ENCODE measurements around the gene BIRC5. TPM values are rescaled to one million over a fixed set of nuclear protein-coding genes. Genes with fewer than 3 reads are reported as not detected.

BIRC5 gene
- total RNA-seq, 6 donors from 2014 or later = 1.4 to 6.4 (median 3.5) TPM; not detected in 1

DNA sequence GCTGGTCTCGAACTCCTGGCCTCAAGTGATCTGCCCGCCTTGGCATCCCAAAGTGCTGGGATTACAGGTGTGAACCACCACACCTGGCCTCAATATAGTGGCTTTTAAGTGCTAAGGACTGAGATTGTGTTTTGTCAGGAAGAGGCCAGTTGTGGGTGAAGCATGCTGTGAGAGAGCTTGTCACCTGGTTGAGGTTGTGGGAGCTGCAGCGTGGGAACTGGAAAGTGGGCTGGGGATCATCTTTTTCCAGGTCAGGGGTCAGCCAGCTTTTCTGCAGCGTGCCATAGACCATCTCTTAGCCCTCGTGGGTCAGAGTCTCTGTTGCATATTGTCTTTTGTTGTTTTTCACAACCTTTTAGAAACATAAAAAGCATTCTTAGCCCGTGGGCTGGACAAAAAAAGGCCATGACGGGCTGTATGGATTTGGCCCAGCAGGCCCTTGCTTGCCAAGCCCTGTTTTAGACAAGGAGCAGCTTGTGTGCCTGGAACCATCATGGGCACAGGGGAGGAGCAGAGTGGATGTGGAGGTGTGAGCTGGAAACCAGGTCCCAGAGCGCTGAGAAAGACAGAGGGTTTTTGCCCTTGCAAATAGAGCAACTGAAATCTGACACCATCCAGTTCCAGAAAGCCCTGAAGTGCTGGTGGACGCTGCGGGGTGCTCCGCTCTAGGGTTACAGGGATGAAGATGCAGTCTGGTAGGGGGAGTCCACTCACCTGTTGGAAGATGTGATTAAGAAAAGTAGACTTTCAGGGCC lies 5.5 kb downstream of the BIRC5 start:
- no peak overlapping the region for H3K4me3 ChIP-seq
- ATAC-seq (ENCODE audit: low FRiP score in 2 of 2) = no peak
- 84 to 95% methylated on average over 11 of the region's 11 CpGs for whole genome bisulfite sequencing, 2 donors
- H3K27me3 ChIP-seq = no peaks in the 10 kb centered on the region
- peaks cover 2 to 8% (median 4%) of the 10 kb centered on the region in 4 donors for H3K4me1 ChIP-seq
- TF ChIP-seq EP300 (IDR thresholded peaks at IDR 0.05) = no peak
- TF ChIP-seq, protein P1, sequence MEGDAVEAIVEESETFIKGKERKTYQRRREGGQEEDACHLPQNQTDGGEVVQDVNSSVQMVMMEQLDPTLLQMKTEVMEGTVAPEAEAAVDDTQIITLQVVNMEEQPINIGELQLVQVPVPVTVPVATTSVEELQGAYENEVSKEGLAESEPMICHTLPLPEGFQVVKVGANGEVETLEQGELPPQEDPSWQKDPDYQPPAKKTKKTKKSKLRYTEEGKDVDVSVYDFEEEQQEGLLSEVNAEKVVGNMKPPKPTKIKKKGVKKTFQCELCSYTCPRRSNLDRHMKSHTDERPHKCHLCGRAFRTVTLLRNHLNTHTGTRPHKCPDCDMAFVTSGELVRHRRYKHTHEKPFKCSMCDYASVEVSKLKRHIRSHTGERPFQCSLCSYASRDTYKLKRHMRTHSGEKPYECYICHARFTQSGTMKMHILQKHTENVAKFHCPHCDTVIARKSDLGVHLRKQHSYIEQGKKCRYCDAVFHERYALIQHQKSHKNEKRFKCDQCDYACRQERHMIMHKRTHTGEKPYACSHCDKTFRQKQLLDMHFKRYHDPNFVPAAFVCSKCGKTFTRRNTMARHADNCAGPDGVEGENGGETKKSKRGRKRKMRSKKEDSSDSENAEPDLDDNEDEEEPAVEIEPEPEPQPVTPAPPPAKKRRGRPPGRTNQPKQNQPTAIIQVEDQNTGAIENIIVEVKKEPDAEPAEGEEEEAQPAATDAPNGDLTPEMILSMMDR (IDR thresholded peaks at IDR 0.05) = no peak
- no peak for TF ChIP-seq POLR2A (IDR thresholded peaks at IDR 0.05)
- no peak for TF ChIP-seq POLR2AphosphoS5 (IDR thresholded peaks at IDR 0.05)
- no peak for DNase-seq
- H3K27ac ChIP-seq = no peak overlapping the region
- no peaks in the 10 kb centered on the region for H3K9me3 ChIP-seq
- no peaks in the 10 kb centered on the region for H3K36me3 ChIP-seq

DNA sequence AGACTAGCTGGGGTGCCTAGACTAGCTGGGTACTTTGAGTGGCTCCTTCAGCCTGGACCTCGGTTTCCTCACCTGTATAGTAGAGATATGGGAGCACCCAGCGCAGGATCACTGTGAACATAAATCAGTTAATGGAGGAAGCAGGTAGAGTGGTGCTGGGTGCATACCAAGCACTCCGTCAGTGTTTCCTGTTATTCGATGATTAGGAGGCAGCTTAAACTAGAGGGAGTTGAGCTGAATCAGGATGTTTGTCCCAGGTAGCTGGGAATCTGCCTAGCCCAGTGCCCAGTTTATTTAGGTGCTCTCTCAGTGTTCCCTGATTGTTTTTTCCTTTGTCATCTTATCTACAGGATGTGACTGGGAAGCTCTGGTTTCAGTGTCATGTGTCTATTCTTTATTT lies 9.0 kb downstream of the BIRC5 start:
- Histone ChIP-seq H3K27ac (peak overlapping the region; percentile 48 to 84 (median 62)), H3K4me3 (no peak overlapping the region), H3K36me3 (no peaks in the 10 kb centered on the region), H3K4me1 (peaks cover 7 to 13% (median 8%) of the 10 kb centered on the region in 4 donors), H3K27me3 (no peaks in the 10 kb centered on the region), H3K9me3 (no peaks in the 10 kb centered on the region)
- WGBS, 2 donors = 61 to 66% methylated on average over 4 of the region's 4 CpGs
- TF ChIP-seq EP300 (IDR thresholded peaks at IDR 0.05) = peak in 1 of 4 donors; percentile 41
- TF ChIP-seq POLR2AphosphoS5 (IDR thresholded peaks at IDR 0.05) = no peak
- DNase-seq (no peak), ATAC-seq (ENCODE audit: low FRiP score in 2 of 2) (no peak)

DNA sequence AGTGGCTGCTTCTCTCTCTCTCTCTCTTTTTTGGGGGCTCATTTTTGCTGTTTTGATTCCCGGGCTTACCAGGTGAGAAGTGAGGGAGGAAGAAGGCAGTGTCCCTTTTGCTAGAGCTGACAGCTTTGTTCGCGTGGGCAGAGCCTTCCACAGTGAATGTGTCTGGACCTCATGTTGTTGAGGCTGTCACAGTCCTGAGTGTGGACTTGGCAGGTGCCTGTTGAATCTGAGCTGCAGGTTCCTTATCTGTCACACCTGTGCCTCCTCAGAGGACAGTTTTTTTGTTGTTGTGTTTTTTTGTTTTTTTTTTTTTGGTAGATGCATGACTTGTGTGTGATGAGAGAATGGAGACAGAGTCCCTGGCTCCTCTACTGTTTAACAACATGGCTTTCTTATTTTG lies 9.7 kb downstream of the BIRC5 start:
- H3K9me3 ChIP-seq = no peaks in the 10 kb centered on the region
- H3K4me1 ChIP-seq = peaks cover 7 to 13% (median 8%) of the 10 kb centered on the region in 4 donors
- H3K36me3 ChIP-seq = no peaks in the 10 kb centered on the region
- no peak for ATAC-seq (ENCODE audit: low FRiP score in 2 of 2)
- no peak overlapping the region for H3K4me3 ChIP-seq
- DNase-seq = no peak
- H3K27ac ChIP-seq = peak overlapping the region; percentile 14 to 84 (median 62)
- 71 to 88% methylated on average over 3 of the region's 3 CpGs for WGBS, 2 donors
- no peak for TF ChIP-seq POLR2A (IDR thresholded peaks at IDR 0.05)
- TF ChIP-seq, protein P1 (IDR thresholded peaks at IDR 0.05) = no peak
- no peaks in the 10 kb centered on the region for H3K27me3 ChIP-seq

DNA sequence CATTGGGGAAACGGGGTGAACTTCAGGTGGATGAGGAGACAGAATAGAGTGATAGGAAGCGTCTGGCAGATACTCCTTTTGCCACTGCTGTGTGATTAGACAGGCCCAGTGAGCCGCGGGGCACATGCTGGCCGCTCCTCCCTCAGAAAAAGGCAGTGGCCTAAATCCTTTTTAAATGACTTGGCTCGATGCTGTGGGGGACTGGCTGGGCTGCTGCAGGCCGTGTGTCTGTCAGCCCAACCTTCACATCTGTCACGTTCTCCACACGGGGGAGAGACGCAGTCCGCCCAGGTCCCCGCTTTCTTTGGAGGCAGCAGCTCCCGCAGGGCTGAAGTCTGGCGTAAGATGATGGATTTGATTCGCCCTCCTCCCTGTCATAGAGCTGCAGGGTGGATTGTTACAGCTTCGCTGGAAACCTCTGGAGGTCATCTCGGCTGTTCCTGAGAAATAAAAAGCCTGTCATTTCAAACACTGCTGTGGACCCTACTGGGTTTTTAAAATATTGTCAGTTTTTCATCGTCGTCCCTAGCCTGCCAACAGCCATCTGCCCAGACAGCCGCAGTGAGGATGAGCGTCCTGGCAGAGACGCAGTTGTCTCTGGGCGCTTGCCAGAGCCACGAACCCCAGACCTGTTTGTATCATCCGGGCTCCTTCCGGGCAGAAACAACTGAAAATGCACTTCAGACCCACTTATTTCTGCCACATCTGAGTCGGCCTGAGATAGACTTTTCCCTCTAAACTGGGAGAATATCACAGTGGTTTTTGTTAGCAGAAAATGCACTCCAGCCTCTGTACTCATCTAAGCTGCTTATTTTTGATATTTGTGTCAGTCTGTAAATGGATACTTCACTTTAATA lies 10.4 kb downstream of the BIRC5 start:
- no peak for DNase-seq
- Histone ChIP-seq H3K36me3 (no peaks in the 10 kb centered on the region), H3K4me1 (peaks cover 7 to 13% (median 8%) of the 10 kb centered on the region in 4 donors), H3K4me3 (no peak overlapping the region), H3K9me3 (no peaks in the 10 kb centered on the region), H3K27ac (peak overlapping the region in 3 of 4 donors; percentile 36 to 84 (median 64)), H3K27me3 (no peaks in the 10 kb centered on the region)
- 69 to 83% methylated on average over 27 of the region's 27 CpGs for WGBS, 2 donors
- TF ChIP-seq, protein P1 (IDR thresholded peaks at IDR 0.05) = no peak
- TF ChIP-seq POLR2AphosphoS5 (IDR thresholded peaks at IDR 0.05) = no peak
- TF ChIP-seq EP300 (IDR thresholded peaks at IDR 0.05) = no peak
- TF ChIP-seq POLR2A (IDR thresholded peaks at IDR 0.05) = no peak
- no peak for ATAC-seq (ENCODE audit: low FRiP score in 2 of 2)

All from upper lobe of left lung (tissue), 6 donors.